A673 (cell line): ENCODE results near the gene TSKS.

Experiments
- EZH2 ChIP-seq: fragments of 200-600 bp; sonication (generic); IDR thresholded peaks from 2 replicates; pipeline ENCODE4 v1.6.1; 2017; ENCODE audit warnings: borderline replicate concordance, low read depth, mild to moderate bottlenecking, mixed read lengths, antibody characterized with exemption, low read length; ENCODE audit not compliant: poor library complexity, severe bottlenecking
- TF ChIP-seq, protein P1 (sequence below): fragments of 300-800, 200-600 bp; sonication (generic); conservative IDR thresholded peaks from 2 replicates; pipeline ENCODE4 v1.5.1; 2017; ENCODE audit warnings: low read depth, mild to moderate bottlenecking, antibody characterized with exemption, low read length, moderate library complexity, mixed read lengths

GRCh38 chr19:49780861-49781260 is 17.8 kb upstream of the TSKS start:
- TF ChIP-seq EZH2, result no peak
- TF ChIP-seq, protein P1, sequence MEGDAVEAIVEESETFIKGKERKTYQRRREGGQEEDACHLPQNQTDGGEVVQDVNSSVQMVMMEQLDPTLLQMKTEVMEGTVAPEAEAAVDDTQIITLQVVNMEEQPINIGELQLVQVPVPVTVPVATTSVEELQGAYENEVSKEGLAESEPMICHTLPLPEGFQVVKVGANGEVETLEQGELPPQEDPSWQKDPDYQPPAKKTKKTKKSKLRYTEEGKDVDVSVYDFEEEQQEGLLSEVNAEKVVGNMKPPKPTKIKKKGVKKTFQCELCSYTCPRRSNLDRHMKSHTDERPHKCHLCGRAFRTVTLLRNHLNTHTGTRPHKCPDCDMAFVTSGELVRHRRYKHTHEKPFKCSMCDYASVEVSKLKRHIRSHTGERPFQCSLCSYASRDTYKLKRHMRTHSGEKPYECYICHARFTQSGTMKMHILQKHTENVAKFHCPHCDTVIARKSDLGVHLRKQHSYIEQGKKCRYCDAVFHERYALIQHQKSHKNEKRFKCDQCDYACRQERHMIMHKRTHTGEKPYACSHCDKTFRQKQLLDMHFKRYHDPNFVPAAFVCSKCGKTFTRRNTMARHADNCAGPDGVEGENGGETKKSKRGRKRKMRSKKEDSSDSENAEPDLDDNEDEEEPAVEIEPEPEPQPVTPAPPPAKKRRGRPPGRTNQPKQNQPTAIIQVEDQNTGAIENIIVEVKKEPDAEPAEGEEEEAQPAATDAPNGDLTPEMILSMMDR, result no peak
